RWPE1 (cell line): ENCODE results near the gene NAMPT.
"Not testable (repeated sequence)": the region's sequence is repeated elsewhere in the genome, so short reads cannot be mapped to it uniquely, and the experiment has no call there.

Experiments
- CTCF ChIA-PET: fragments of 350-600 bp; sonication (Branson Sonifier 250); formaldehyde crosslinking; extraction: SDS; loops from one replicate; lab custom pipeline; 2021; lab: Yijun Ruan, JAX
- POLR2A ChIA-PET: fragments of 400-600 bp; formaldehyde crosslinking; extraction: SDS; loops from one replicate; lab custom pipeline; 2020; ENCODE audit warnings: antibody characterized with exemption; ENCODE audit not compliant: low non-redundant PET; lab: Yijun Ruan, JAX
- DNase-seq: peaks from one replicate; pipeline ENCODE4 v3.0.0; 2012; ENCODE audit warnings: low spot score
- H3K27ac ChIP-seq: fragments of 450-650 bp; 2 replicates; pipeline ENCODE4 v1.5.1; 2017
- CTCF ChIP-seq: fragments of 450-650 bp; conservative IDR thresholded peaks from 2 replicates; pipeline ENCODE4 v1.5.1; 2017; ENCODE audit warnings: low read depth, mild to moderate bottlenecking

Gene NAMPT

GRCh38 chr7:106305732-106306131 lies 20.9 kb upstream of the NAMPT start:
- no peak for TF ChIP-seq CTCF
- no peak overlapping the region for H3K27ac ChIP-seq
- no peak for DNase-seq
- CTCF ChIA-PET = no interaction called here
- POLR2A ChIA-PET = no interaction called here

- DNase-seq = no peak
- CTCF ChIA-PET = no interaction called here
- no peak overlapping the region for H3K27ac ChIP-seq
- POLR2A ChIA-PET = no interaction called here
- no peak for TF ChIP-seq CTCF
These were observed 19.8 kb upstream of the NAMPT start for GRCh38 chr7:106304568-106304967.

GRCh38 chr7:106298631-106299030 lies 13.8 kb upstream of the NAMPT start:
- CTCF ChIA-PET, DNase-seq, POLR2A ChIA-PET, H3K27ac ChIP-seq: not testable (repeated sequence)

- CTCF ChIA-PET, POLR2A ChIA-PET, DNase-seq, H3K27ac ChIP-seq: not testable (repeated sequence)
These were observed 13.4 kb upstream of the NAMPT start for GRCh38 chr7:106298155-106298554.

GRCh38 chr7:106294334-106294733 lies 9.6 kb upstream of the NAMPT start:
- CTCF ChIA-PET = interaction anchor here (0.5 kb wide), 1 partner anchor 42 kb away, joined by 3 read pairs; no protein-coding TSS in a partner anchor
- no peak overlapping the region for H3K27ac ChIP-seq
- no peak for TF ChIP-seq CTCF
- POLR2A ChIA-PET = no interaction called here
- DNase-seq = no peak

GRCh38 chr7:106291247-106291646 lies 6.5 kb upstream of the NAMPT start:
- POLR2A ChIA-PET = no interaction called here

GRCh38 chr7:106290319-106290718 lies 5.5 kb upstream of the NAMPT start:
- H3K27ac ChIP-seq = no peak overlapping the region
- CTCF ChIA-PET = interaction anchor here (0.7 kb wide), 1 partner anchor 241 kb away, joined by 3 read pairs; no protein-coding TSS in a partner anchor
- no peak for DNase-seq
- no peak for TF ChIP-seq CTCF
- POLR2A ChIA-PET = no interaction called here

More at GRCh38 chr7:106291247-106291646, 6.5 kb upstream of the NAMPT start:
- no peak for DNase-seq
- no peak for TF ChIP-seq CTCF
- CTCF ChIA-PET = no interaction called here
- no peak overlapping the region for H3K27ac ChIP-seq

- CTCF ChIA-PET = no interaction called here
- no peak for DNase-seq
- TF ChIP-seq CTCF = no peak
- POLR2A ChIA-PET = no interaction called here
- no peak overlapping the region for H3K27ac ChIP-seq
These were observed 5.1 kb upstream of the NAMPT start for GRCh38 chr7:106289848-106290247.
